CD8-positive, alpha-beta memory T cell (primary cell): ENCODE measurements around the gene TRAF6. TPM values are rescaled to one million over a fixed set of nuclear protein-coding genes. Genes with fewer than 3 reads are reported as not detected.
"Not testable (repeated sequence)": the region's sequence is repeated elsewhere in the genome, so short reads cannot be mapped to it uniquely, and the experiment has no call there.

Experiments used
- CTCF ChIA-PET: fragments of 350-600 bp; sonication (Branson Sonifier 250); formaldehyde crosslinking; loops from one replicate; lab custom pipeline; 2021; ENCODE audit warnings: antibody characterized with exemption; lab: Charles Lee
- POLR2A ChIA-PET: fragments of 350-600 bp; sonication (Branson Sonifier 250); formaldehyde crosslinking; loops from one replicate; lab custom pipeline; 2021; ENCODE audit warnings: antibody characterized with exemption; lab: Charles Lee
- DNase-seq, 5 donors: peaks; one replicate each; pipeline versions ENCODE4 v3.0.0 to v3.0.0-alpha.2; 2020 to 2022; ENCODE audit warnings: mixed read lengths in 1 of 5
- H3K27ac ChIP-seq: one replicate; pipeline ENCODE4 v1.7.0; 2013; ENCODE audit warnings: low read depth, mild to moderate bottlenecking, low read length, moderate library complexity
- H3K27me3 ChIP-seq: 2 replicates; pipeline ENCODE4 v1.7.0; 2013; ENCODE audit warnings: low read length, mild to moderate bottlenecking; ENCODE audit not compliant: insufficient read depth, poor library complexity, severe bottlenecking
- H3K36me3 ChIP-seq: 2 replicates; pipeline ENCODE4 v1.7.0; 2013; ENCODE audit warnings: mild to moderate bottlenecking, low read length, moderate library complexity; ENCODE audit not compliant: insufficient read depth
- H3K4me1 ChIP-seq: 2 replicates; pipeline ENCODE4 v1.7.0; 2013; ENCODE audit warnings: mild to moderate bottlenecking, low read length, moderate library complexity; ENCODE audit not compliant: insufficient read depth
- H3K4me3 ChIP-seq: 2 replicates; pipeline ENCODE4 v1.7.0; 2013; ENCODE audit warnings: mild to moderate bottlenecking, low read length
- H3K9me3 ChIP-seq: 2 replicates; pipeline ENCODE4 v1.7.0; 2013; ENCODE audit warnings: mild to moderate bottlenecking, low read length
- H3K27ac Mint-ChIP-seq, 8 donors: one replicate each; pipeline ENCODE4 v1.8.0; 2020 to 2021; ENCODE audit warnings: mixed read lengths in 8 of 8, mild to moderate bottlenecking in 6 of 8, inconsistent platforms in 3 of 8, moderate library complexity in 3 of 8
- H3K27me3 Mint-ChIP-seq, 2 donors: one replicate each; pipeline ENCODE4 v1.8.0; 2020 to 2021; ENCODE audit warnings: mixed read lengths in 2 of 2, mild to moderate bottlenecking in 1 of 2, moderate library complexity in 1 of 2
- H3K36me3 Mint-ChIP-seq, 3 donors: one replicate each; pipeline ENCODE4 v1.8.0; 2020 to 2021; ENCODE audit warnings: mixed read lengths in 3 of 3, inconsistent platforms in 1 of 3, mild to moderate bottlenecking in 1 of 3
- H3K4me1 Mint-ChIP-seq, 3 donors: one replicate each; pipeline ENCODE4 v1.8.0; 2020 to 2021; ENCODE audit warnings: mixed read lengths in 3 of 3, inconsistent platforms in 1 of 3, mild to moderate bottlenecking in 1 of 3
- H3K4me3 Mint-ChIP-seq, 7 donors: one replicate each; pipeline ENCODE4 v1.8.0; 2020 to 2021; ENCODE audit warnings: mixed read lengths in 7 of 7, mild to moderate bottlenecking in 6 of 7, moderate library complexity in 4 of 7, inconsistent platforms in 2 of 7
- H3K9me3 Mint-ChIP-seq, 5 donors: one replicate each; pipeline ENCODE4 v1.8.0; 2020 to 2022; ENCODE audit warnings: mixed read lengths in 5 of 5, mild to moderate bottlenecking in 3 of 5, moderate library complexity in 2 of 5, inconsistent platforms in 1 of 5
- polyA plus RNA-seq: library from polyadenylated mRNA; unstranded; fragments of 300-500 nt; fragmentation: Illumina TruSeq; gene quantifications from one replicate; pipeline ENCODE4 v1.2.3, GENCODE V29; 2021
- total RNA-seq, 2 experiments: library from RNA; stranded (reverse); gene quantifications; one replicate each; pipeline ENCODE4 v1.2.3, GENCODE V29; 2021

Gene TRAF6, protein sequence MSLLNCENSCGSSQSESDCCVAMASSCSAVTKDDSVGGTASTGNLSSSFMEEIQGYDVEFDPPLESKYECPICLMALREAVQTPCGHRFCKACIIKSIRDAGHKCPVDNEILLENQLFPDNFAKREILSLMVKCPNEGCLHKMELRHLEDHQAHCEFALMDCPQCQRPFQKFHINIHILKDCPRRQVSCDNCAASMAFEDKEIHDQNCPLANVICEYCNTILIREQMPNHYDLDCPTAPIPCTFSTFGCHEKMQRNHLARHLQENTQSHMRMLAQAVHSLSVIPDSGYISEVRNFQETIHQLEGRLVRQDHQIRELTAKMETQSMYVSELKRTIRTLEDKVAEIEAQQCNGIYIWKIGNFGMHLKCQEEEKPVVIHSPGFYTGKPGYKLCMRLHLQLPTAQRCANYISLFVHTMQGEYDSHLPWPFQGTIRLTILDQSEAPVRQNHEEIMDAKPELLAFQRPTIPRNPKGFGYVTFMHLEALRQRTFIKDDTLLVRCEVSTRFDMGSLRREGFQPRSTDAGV
- total RNA-seq: 10 to 100 TPM; 14.4 to 16.6 TPM
- polyA plus RNA-seq: 12.7 TPM

DNA sequence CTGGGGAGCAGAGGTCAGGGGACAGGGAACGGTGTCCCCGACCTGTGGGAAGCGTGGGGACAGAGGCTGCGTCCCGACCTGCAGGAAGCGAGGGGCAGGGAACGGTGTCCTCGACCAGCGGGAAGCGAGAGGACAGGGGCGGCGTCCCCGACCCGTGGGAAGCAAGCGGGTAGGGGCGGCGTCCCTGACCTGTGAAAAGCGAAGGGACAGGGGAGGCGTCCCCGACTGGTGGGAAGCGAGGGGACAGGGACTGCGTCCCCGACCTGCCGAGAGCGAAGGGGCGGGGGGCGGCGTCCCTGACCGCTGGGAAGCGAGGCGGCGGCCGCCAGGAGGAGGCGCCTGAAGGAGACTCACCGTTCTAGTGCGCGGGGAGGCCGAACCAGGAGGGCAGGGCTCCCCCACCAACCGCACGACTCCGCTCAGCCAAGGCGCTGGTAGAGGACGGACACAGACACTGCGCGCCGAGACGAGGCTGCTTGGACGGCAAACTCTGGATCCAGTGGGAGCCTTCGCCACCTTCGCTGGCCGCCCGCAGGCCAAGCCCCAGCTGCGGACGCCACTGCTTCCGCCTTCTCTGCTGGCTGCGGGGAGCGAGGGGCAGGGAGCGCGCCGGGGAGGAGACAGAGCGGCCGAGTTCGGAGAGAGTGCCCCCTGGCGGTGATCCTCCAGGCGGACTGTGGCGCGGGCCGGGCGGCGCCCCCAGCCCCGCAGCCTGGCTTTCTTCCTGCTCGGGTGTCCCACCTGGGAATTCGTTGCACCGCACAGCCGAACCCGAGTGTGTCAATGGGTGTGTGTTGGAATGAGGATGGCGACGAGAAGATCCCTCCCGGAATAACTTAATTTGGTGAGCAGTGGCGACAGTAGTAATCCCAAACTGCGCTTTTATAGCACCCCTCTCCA lies at the start of gene TRAF6:
Gene TRAF6, minus strand, starts transcription at position 579 of the 900 bp plus-strand sequence. CDS start 8,757 bp downstream, outside the sequence.
- peak; percentile 84 to 90 (median 85) for DNase-seq
- peak within 1 kb of the TSS; percentile 82 for H3K27ac ChIP-seq
- Mint-ChIP-seq H3K4me3 (peak within 1 kb of the TSS; percentile 95 to 99 (median 98)), H3K4me1 (peaks cover 31 to 44% (median 37%) of the 10 kb centered on the region in 3 donors), H3K27me3 (peaks cover 1 to 10% of the 10 kb centered on the region in 2 donors), H3K27ac (peak within 1 kb of the TSS; percentile 88 to 98 (median 94)), H3K9me3 (peaks cover 0 to 2% (median 0%) of the 10 kb centered on the region in 5 donors), H3K36me3 (peaks cover 0 to 20% (median 0%) of the 10 kb centered on the region in 3 donors)
- H3K36me3 ChIP-seq: no peaks in the 10 kb centered on the region
- H3K4me1 ChIP-seq: peaks cover 26% of the 10 kb centered on the region
- POLR2A ChIA-PET: interaction anchor here (0.7 kb wide), 2 partner anchors 130 to 743 kb away, joined by 3 to 6 read pairs; no protein-coding TSS in a partner anchor
- no peaks in the 10 kb centered on the region for H3K27me3 ChIP-seq
- no peaks in the 10 kb centered on the region for H3K9me3 ChIP-seq
- CTCF ChIA-PET: interaction anchor here (0.6 to 3.5 kb wide), 15 partner anchors 9 to 237 kb away, joined by 3 to 27 read pairs (median 4); partner anchors contain the start of gene COMMD9
- H3K4me3 ChIP-seq: peak within 1 kb of the TSS; percentile 83

DNA sequence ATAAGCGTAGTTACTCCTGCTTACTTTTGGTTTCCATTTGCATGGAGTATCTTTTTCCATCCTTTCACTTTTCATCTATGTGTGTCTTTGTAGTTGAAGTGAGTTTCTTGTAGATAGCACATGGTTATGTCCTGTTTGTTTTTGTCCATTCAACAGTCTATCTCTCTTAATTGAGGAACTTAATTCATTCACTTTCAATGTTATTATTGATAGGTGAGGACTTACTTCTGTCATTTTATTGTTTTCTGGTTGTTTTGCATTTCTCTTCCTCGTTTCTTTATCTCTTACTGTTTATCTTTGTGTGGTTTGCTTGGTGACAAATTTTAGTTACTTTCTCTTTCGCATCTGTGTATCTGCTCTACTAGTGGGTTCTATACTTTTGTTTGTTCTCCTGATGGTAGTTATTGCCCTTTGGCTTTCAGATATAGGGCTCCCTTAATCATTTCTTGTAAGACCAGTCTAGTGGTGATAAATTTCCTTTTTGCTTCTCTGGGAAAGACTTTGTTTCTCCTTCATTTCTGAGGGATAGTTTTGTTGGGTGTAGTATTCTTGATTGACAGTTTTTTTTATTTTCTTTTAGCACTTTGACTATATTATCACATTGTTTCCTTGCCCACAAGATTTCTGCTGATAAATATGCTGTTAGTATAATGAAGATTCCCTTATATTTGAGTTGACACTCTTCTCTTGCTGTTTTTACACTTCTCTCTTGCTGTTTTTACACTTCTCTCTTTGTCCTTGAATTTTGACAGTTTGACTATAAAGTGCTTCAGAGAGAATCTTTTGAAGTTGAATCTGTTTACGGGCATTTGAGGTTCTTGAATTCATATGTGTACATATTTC lies 48.7 kb upstream of the TRAF6 start:
- Mint-ChIP-seq H3K9me3 (peaks cover 0 to 9% (median 3%) of the 10 kb centered on the region in 5 donors), H3K4me1 (peaks cover 31 to 35% (median 35%) of the 10 kb centered on the region in 3 donors), H3K27me3 (no peaks in the 10 kb centered on the region), H3K4me3 (peak overlapping the region; percentile 61 to 79 (median 71)), H3K27ac (peak overlapping the region; percentile 59 to 91 (median 80)), H3K36me3 (peaks cover 0 to 2% (median 0%) of the 10 kb centered on the region in 3 donors)
- Histone ChIP-seq H3K27ac (peak overlapping the region; percentile 27), H3K9me3 (no peaks in the 10 kb centered on the region), H3K27me3 (no peaks in the 10 kb centered on the region), H3K4me3 (peak overlapping the region; percentile 6), H3K4me1 (peaks cover 14% of the 10 kb centered on the region), H3K36me3 (no peaks in the 10 kb centered on the region)
- DNase-seq: peak in 1 of 5 donors; percentile 45
- CTCF ChIA-PET: interaction anchor here (1.8 kb wide), 1 partner anchor 188 kb away, joined by 8 read pairs; no protein-coding TSS in a partner anchor
- POLR2A ChIA-PET: no interaction called here

DNA sequence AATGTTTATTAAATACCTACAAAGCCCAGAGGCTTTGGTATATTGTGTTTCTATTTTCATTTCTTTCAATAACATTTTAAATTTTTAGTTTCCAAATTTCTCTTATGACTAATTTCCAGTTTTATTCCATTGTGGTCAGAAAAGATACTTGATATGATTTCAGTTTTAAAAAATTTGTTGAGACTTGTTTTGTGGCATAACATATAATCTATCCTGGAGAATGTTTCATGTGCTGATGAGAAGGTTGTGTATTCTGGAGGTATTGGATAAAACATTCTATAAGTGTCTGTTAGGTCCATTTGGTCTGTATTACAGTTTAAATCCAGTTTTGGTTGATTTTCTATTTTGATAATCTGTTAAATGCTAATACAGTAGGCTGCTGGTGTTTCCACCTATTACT lies 47.9 kb upstream of the TRAF6 start:
- H3K27ac Mint-ChIP-seq: peak overlapping the region; percentile 32 to 85 (median 70)
- Histone ChIP-seq H3K27me3 (no peaks in the 10 kb centered on the region), H3K4me1 (peaks cover 14% of the 10 kb centered on the region), H3K36me3 (no peaks in the 10 kb centered on the region), H3K9me3 (no peaks in the 10 kb centered on the region), H3K27ac (no peak overlapping the region), H3K4me3 (peak overlapping the region; percentile 6)
- no peaks in the 10 kb centered on the region for H3K27me3 Mint-ChIP-seq
- peaks cover 31 to 35% (median 35%) of the 10 kb centered on the region in 3 donors for H3K4me1 Mint-ChIP-seq
- H3K36me3 Mint-ChIP-seq: peaks cover 0 to 2% (median 0%) of the 10 kb centered on the region in 3 donors
- ChIA-PET POLR2A (no interaction called here), CTCF (no interaction called here)
- H3K4me3 Mint-ChIP-seq: peak overlapping the region; percentile 61 to 79 (median 71)
- H3K9me3 Mint-ChIP-seq: peaks cover 0 to 9% (median 3%) of the 10 kb centered on the region in 5 donors
- DNase-seq: no peak

DNA sequence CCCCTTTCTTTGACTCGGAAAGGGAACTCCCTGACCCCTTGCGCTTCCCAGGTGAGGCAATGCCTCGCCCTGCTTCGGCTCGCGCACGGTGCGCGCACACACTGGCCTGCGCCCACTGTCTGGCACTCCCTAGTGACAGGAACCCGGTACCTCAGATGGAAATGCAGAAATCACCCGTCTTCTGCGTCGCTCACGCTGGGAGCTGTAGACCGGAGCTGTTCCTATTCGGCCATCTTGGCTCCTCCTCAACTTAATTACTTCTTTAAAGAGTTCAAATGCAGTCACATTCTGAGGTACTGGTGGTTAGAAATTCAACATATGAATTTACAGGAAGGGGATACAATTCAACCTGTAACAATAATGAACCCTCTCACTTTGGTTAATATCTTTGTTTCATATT lies 47.3 kb upstream of the TRAF6 start:
- CTCF ChIA-PET, POLR2A ChIA-PET, DNase-seq, H3K9me3 Mint-ChIP-seq, H3K36me3 Mint-ChIP-seq, H3K27me3 ChIP-seq, H3K36me3 ChIP-seq, H3K4me3 ChIP-seq, H3K27me3 Mint-ChIP-seq, H3K4me3 Mint-ChIP-seq, H3K27ac ChIP-seq, H3K27ac Mint-ChIP-seq, H3K9me3 ChIP-seq: not testable (repeated sequence)
- peaks cover 31 to 35% (median 35%) of the 10 kb centered on the region in 3 donors for H3K4me1 Mint-ChIP-seq
- H3K4me1 ChIP-seq: peaks cover 14% of the 10 kb centered on the region

DNA sequence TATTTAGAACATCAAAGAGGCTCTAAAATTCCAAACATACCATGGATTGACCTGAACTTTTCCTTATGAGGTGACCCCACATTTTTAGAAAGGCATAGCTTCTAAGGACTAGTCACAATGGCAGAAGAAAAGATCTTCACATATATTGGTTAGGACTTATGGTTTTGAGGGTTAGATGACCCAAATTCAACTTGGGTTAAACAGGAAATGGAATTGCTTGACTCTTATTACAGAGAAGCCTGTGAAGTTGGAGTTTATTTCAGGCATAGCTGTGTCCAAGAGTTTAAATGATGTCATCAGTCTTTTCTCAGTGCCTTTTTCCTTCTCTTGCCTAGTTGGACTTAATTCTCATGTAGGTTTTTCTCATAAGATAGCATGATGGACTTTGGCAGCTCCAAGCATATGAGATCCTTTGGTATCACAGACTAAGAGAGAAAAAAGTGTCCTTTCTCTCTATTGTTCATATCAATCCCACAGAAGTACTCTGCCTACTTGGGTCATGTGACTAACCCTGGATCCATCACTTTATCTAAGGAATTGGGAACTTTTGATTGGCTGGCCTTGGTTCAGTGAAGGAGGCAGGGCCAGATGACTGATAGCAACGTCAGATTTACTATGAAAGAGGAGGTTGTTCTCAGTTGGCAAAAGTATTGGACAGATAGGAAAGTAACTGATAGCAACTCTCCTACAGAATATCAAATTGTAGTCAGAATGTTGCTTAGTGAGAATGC lies 40.5 kb upstream of the TRAF6 start:
- H3K27ac Mint-ChIP-seq: peak overlapping the region in 5 of 8 donors; percentile 11 to 94 (median 63)
- no peak overlapping the region for H3K27ac ChIP-seq
- H3K27me3 Mint-ChIP-seq: peaks cover 10 to 15% of the 10 kb centered on the region in 2 donors

DNA sequence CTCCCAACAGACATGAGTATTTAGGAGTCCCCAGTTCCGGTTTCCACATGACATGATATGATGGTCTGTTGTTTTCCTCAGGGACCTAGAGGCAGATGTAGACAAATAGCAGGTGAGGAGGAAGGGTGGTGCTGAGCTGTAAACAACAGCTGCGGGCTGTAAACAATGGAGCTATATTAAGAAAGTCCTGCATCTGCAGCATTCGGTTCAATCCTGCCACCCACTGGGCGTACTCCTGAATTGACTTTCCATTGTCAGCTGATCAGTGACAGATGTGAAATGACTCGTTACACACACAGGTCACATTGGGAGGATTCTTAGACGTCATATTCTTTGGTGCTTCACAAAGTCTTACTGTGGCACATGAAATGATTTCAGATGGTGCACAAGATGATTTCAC lies 30.9 kb upstream of the TRAF6 start:
- ChIA-PET CTCF (interaction anchor here (1.1 kb wide), 1 partner anchor 24 kb away, joined by 3 read pairs; no protein-coding TSS in a partner anchor), POLR2A (no interaction called here)
- no peaks in the 10 kb centered on the region for H3K9me3 ChIP-seq
- no peak overlapping the region for H3K27ac ChIP-seq
- no peaks in the 10 kb centered on the region for H3K27me3 ChIP-seq
- no peaks in the 10 kb centered on the region for H3K4me1 ChIP-seq
- no peaks in the 10 kb centered on the region for H3K9me3 Mint-ChIP-seq
- DNase-seq: peak in 3 of 5 donors; percentile 3 to 45 (median 16)
- H3K4me3 Mint-ChIP-seq: no peak overlapping the region
- H3K27me3 Mint-ChIP-seq: peaks cover 12 to 51% of the 10 kb centered on the region in 2 donors
- H3K4me1 Mint-ChIP-seq: peaks cover 0 to 5% (median 0%) of the 10 kb centered on the region in 3 donors
- no peaks in the 10 kb centered on the region for H3K36me3 ChIP-seq
- no peaks in the 10 kb centered on the region for H3K36me3 Mint-ChIP-seq
- no peak overlapping the region for H3K4me3 ChIP-seq
- peak overlapping the region in 1 of 8 donors; percentile 51 for H3K27ac Mint-ChIP-seq

More for the DNA sequence above, 40.5 kb upstream of the TRAF6 start:
- no peak for DNase-seq
- ChIA-PET POLR2A (no interaction called here), CTCF (interaction anchor here (1.0 to 1.3 kb wide), 2 partner anchors 13 to 40 kb away, joined by 3 to 6 read pairs; partner anchors contain the start of gene TRAF6)
- H3K36me3 ChIP-seq: no peaks in the 10 kb centered on the region
- peaks cover 0 to 5% (median 0%) of the 10 kb centered on the region in 5 donors for H3K9me3 Mint-ChIP-seq
- no peak overlapping the region for H3K4me3 ChIP-seq
- peaks cover 0 to 23% (median 2%) of the 10 kb centered on the region in 3 donors for H3K36me3 Mint-ChIP-seq
- no peaks in the 10 kb centered on the region for H3K9me3 ChIP-seq
- H3K4me3 Mint-ChIP-seq: peak overlapping the region in 3 of 7 donors; percentile 23 to 66 (median 50)
- peaks cover 15 to 24% (median 23%) of the 10 kb centered on the region in 3 donors for H3K4me1 Mint-ChIP-seq
- H3K27me3 ChIP-seq: no peaks in the 10 kb centered on the region
- H3K4me1 ChIP-seq: no peaks in the 10 kb centered on the region
